ENCODE measurements around the gene GJA3.
"Not testable (repeated sequence)": the region's sequence is repeated elsewhere in the genome, so short reads cannot be mapped to it uniquely, and the experiment has no call there.

GJA3 gene

DNA sequence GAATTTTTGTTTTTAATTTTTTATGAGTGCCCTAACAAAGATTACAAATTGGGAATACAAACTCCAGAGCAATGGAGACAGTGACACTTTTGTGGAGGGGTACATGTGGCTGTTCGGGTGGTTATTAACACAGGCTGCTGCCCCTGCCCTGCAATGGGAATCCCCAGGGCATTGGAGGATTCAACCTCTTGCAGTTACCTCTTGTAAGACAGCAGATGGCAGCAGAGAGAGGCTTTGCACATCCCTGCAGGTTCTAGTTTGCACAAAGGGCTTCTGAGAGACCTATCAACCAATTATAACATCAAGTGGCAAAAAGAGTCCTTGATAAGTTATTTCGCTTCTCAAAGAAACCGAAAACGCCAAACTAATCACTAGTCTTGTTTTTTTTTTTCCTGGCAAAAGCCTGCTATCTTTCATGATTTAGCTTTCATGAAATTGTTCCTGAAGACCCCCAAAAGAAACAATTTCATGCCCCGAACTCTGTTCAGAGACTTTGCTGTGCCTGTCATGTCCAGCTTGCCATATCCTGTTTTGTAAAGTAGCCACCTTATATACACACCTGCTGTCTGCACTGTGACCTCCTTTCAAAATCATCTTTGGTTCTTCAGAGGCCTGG is 21.5 kb upstream of the GJA3 start:
- DNase-seq (ENCODE audit: low spot score): peak; percentile 50

DNA sequence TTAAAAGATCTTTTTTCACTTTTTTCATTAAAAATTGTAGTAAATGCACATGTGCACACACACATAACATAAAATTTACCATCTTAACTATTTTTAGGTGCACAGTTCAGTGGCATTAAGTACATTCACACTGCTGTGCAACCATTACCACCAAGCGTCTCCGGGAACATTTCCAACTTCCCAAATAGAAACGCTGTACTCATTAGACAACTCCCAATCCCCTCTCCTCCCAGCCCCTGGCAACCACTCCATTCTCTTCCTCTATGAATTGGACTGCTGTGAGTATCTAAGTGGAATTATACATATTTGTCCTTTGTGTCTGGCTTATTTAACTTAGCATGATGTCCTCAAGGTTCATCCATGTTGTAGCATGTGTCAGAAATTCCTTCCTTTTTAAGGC is 20.3 kb upstream of the GJA3 start:
- DNase-seq (ENCODE audit: low spot score): no peak

DNA sequence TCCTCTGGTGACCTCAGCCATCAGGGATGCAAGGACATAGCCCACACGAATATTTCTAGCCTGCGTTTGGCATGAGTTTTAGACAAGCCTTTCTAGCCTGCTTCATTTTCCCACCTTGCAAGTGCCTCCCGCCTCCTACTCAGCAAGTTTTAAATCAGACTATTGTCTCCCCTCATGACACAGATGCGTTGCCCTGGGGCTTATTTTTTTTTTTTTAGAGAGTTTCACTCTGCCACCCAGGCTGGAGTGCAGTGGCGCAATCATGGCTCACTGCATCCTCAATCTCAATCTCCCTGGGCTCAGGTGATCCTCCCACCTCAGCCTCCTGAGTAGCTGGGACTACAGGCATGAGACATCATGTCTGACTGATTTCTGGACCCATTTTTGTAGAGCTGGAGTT is 17.3 kb upstream of the GJA3 start:
- DNase-seq (ENCODE audit: low spot score): no peak

DNA sequence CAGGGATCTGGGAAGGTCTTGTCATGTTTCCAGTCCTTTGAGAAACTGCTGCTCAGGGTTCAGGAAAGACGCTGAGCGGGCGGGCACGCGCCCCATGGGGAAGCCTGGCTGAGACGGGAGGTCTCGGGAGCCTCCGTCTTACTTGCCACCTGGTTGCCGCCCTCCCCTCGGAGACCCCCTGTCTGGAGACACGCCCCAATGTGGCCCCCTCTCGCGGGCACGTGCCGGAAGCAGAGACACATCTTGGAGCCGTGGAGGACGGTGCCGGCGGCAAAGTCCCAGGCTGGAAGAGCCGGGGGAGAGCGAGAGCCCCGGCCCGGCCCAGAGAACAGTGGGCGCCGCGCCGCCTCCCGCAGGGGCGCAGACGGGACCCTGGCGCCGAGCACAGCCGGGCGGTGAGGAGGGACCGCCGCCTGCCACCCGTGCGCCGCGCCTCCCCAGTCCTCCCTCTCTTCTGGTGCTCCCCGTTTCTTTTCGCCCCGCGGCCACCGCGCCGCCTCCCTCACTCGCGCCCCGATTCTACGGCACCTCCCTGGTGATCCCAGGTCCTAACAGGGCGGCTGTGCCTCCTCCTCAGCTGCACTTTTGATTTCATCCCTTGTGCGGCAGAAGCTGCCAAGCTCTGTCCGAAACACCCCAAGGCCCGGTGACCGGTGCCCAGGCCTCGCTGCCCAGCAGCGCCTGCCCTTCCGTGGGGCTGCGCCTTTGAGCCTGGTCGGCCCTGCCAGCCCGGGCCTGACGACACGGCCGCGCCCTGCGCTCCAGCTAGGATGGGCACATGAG is 16.4 kb upstream of the GJA3 start:
- DNase-seq (ENCODE audit: low spot score): no peak

DNA sequence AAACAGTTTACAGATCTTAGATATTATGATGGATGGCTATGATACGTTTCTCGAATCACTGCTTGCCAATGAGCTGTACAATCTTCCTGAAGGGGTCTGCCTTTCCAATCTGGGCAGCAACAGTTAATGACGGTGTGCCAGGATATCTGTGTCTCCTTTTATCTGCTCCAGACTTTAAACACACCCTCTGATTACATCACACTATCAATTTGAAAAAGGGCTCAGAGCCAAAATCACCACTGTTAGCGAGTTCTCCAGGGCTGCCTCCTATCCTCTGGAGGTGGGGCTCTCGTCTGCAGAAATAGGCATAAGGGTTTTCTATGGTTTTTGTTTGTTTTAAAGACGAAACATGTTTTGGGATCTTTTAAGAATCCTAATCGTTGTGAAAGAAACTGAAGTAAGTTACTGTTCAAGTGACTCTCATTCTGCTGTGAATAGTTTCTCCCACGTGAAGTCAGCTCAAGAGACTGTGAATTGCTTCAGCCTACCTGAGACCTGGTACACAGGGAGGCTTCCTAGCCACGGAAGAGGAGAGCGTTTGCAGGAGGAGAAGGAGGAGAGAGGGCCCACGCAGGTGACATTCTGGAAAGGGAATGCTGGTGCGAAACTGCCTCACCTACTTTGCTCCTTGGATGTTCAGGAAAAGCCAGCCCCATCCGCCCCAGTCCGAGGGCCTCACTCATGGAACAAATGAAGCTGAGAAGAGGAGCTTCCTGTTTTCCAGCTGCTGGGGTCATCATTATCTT is 15.2 kb upstream of the GJA3 start:
- DNase-seq (ENCODE audit: low spot score): no peak

DNA sequence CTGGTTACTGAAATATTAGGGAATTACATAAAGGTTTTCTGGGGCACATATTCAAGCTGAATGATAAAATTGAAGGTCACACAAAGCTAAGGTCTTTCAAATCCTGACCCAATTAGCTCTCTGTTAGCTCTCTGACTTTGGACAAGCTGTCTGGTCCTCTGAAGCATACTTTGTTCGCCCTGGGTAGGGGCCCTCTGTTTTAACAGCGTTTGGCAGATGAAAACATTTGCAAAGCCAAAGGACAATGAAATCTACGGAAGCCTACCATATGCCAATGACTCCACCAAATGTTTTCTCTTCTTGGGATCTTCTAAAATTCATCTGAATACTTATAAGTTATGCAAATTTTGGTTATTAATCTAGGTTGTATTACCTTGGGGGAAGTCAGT is 14.5 kb upstream of the GJA3 start:
- DNase-seq (ENCODE audit: low spot score): no peak

DNA sequence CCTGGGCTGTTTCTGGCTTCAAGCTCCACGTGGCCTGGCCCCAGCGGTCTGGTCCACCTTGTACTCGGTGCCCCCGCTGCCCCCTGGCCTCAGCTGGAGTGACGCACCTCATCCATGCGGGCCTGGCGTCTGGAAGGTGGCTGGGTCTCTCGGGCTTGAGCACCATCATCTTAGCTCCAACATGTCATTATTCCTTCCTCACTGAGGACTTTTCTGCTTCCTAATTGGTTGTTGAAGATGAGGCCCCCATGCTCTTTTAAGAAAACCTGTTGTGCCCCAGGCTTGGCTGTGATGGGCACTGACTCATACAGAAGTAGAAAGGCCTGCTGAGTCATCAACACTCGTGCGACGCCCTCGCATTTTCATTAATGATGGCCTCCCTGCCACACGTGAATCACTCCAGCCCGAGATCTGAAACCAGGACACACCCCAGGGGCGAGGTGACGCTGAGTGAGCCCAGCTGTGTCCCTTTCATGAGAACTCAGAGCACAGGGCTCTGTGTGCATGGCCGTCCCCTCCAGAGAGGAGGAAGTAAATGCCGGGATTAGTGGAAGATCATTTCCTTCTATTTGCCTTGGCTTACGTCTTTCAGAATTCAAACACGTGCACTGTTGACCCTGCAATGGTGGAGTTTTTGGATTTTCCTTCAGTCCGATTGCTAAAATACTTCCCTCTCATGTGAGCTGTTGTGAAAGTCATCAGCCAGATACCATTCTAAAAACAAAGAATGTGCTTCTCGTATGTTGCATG is 14.0 kb upstream of the GJA3 start:
- DNase-seq (ENCODE audit: low spot score): peak; percentile 27

DNA sequence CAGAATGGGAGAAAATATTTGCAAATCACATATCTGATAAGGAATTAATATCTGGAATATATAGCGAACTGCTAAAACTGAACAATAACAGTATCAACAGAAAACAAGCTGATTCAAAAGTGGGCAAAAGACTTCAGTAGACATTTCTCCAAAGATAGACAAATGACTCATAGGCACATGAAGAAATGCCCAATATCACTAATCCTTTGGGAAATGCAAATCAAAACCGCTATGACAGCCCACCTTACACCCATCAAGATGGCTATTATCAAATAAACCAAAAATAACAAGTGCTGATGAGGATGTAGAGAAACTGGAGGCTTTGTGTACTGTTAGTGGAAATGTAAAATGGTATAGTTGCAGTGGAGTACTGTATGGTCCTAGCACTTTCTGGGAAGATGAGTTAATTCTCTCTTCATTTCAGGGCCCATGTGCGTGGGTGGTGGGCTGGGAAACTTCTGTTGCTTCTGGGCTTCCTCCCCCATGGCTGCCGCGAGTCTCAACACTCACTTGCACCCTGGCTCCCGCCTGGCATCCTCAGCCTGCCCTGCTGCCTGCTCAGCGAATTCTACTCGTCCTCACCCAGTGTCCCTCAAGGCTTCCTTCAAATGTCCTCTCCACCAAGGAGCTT is 12.4 kb upstream of the GJA3 start:
- no peak for DNase-seq (ENCODE audit: low spot score)

DNA sequence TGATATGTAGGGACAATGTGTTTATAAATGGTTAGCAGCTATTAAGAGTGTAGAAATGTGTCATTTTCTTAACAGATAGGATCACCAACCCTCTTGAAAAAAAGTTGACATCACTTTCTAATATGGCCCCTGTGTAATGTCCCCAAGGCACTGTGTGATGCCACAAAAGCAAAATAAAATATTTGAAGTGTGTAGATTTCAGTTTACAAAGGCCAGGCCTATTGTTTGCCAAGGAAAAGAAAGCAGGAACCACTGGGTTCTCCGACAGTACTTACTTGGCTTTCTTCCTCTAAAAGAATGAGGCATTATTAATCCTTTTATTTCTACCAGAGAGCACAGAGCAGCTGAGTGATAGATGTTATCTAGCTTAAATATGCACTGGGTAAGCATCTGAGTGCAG is 10.5 kb upstream of the GJA3 start:
- no peak for DNase-seq (ENCODE audit: low spot score)

DNA sequence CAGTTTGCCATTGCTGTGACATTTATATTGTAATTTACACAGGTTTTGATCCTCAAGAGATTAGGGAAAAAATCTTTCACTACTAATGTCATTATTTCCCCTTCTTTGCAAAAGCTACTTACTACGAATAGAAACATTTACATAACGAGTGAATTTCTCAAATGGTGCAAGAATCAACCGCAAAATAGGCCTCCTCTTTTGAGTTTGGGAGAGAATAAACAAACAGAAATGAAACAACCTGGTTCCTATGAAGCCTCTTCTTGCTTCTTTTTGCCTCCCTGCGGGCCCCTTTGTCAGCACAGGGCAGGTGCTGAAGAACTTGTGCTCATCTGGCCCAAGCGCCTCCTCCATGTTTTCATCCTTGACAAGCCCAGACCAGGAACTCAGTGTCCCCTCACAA is 10.1 kb upstream of the GJA3 start:
- no peak for DNase-seq (ENCODE audit: low spot score)

DNA sequence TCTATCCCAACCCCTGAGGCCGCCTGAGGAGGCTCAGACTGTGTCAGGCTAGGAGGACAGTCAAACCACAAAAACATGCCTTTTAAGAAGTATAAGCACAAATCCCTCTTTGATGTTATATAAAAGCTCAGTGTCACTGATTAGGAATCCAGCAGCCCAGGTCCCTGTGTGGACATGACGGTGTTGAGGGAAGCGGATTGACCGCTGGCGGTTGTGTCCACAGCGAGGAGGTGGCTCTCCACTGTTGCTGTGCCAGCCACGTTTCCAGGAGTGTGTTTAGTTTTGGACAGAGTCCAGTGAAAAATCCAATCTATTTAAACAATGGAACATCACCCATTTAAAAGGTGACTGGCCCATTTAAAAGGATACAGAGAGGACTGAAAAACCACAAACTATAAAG is 7.5 kb upstream of the GJA3 start:
- no peak for DNase-seq (ENCODE audit: low spot score)

DNA sequence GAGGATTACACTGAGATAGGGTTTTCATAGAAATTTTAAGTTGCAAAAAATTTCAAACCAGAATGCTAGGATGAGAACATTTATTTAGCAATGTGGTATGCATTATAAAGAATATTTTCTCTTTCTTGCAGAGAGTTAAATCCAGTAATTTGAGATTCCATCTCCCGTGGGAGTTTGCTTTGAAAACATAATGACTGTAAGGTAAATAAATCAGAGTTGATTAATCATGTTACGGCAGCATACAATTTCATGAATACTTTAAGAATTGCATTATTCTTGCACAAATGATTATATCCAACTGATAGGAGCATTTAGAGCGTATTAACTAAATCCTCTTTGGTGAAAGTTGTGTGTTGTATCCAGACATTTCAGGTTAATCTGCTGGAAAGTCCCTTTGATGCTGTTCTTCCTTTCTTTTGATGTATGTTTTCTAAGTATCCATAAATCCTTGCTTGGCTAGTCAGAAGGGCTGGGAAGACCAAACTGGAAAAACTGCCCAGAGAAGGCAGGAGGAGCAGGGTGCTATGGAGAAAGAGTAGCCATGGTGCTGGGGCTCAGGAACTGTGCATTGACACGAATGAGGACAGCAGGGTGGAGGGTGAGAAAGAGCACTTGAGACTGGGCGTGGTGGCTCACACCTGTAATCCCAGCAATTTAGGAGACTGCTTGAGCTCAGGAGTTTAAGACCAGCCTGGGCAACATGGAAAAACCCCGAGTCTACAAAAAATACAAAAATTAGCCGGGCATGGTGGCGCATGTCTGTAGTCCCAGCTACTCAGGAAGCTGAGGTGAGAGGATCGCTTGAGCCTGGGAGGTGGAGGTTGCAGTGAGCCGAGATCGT is 4.8 kb upstream of the GJA3 start:
- no peak for DNase-seq (ENCODE audit: low spot score)

DNA sequence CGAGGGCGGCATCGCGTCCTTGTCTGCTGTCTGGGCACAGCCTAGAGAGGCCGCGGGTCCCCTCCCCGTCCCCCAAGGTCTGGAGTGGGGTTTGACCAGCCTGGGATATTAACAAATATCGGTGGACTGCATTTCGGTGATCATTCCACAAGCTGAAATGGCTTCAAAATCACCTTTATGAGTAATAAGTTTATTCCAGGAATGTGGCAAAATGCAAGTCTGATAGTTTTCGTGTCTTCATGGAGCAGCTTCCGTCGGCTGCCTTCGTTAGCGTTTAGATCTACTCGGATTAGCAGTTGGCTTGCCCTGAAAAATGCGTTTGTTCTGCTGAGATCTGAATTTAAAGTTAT is 1.1 kb upstream of the GJA3 start:
- DNase-seq (ENCODE audit: low spot score): no peak

DNA sequence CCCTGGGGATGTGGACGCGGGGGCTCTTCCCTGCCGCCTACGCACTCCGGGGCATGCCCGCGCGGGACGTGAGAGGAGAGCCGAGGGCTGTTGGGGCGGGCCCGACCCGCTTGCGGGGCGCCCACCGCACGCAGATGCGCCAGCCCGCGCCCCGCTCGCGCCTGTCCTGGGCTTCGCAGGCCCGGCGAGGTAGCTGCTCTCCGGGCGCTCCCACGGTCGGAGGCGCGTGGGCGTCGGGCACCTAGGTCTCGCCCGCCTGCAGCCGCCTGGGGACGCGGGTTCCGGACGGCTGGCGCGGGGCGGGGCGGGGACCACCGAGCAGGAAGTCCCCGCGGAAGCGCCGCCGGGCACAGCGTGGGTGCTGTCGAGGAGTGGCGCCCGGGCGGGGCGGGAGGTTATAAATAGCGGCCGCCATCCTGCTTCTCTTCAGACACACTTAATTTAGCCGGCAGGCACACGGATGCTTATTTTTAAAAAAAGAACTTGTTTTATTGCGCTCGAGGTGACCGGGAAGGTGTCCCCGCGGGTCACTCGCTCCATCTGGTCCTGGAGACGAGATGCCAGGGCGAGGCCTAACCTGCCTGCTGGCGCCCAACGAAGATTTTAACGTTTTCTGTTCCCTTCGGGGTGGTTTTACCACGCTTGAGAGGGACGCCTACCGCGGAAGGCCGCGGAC is 561 bp upstream of the GJA3 start:
- no peak for DNase-seq (ENCODE audit: low spot score)

DNA sequence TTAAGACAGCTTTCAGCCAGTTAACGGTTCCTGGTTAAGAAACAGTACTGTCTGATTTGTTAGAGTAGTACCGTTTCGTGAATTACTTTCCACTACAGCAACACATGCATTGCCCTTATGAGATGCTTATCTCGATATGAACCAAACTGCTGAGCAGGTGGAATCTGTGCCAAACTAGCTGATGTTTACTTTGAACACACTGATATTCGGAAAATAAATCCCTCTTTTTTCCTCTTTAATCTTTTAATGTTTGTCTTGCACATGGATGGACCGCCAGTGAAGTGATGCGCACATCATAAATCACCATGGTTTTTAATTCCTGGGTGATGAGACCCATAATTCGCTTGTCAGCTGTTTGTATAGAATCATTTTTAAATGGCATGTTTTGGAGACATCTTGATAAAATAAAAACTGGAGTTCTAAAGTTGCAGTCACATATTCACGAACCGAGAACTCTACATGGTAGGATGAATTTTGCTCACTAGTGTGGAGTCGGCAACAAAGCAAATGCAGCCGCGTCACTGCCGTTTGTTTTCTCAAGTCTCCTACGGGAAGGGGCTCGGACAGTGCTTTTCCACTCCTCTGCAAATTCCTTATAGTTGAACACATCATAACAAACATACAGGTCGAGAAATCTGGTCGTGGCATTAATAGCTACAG is 1.1 kb downstream of the GJA3 start:
- DNase-seq (ENCODE audit: low spot score): no peak

DNA sequence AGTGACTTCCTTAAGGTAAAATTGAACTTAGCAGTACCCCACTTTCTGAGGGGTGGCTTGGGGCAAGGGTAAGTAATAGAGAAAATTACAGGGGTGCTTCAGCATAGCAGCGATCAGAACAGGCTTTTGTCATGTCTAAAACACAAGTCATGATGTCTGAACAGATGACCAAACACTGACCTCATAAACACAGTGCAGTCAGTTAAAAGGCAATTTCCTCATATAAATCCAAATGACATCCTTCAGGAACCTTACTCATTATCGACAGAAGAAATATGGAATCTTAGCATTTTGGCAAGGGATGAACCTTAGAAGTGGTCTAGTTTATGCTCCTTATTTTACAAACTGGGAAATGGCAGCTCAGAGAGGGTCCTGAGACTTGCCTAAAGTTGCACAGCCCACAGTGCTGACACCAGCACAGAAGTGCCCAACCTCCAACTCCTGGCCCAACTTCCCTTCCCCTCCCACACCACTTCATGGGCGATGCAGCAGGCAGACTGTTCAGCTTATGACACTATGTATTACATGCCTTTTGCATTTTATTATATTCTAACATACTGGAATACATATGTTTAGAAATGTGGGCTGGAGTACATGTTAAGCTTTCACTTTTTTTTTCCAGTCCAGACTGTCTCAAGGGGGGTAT is 3.6 kb downstream of the GJA3 start:
- DNase-seq (ENCODE audit: low spot score): no peak

DNA sequence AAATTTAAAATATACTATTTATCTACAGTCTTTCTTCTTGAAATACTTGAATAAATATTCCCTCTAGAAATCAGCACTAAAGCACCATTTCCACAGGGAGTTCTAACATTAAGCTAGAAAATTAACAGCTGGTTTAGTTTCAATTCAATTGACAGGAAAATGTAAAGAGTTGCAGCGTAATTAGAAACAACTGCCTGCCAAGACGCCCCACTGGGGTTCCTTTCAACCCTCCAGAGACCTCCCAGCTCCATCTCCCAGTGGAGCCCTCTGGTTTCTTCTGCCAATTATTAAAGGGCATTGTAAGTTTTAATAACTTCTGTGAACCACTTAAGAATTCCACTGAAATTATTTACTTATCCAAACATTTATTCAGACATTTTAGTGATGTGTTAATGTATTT is 4.2 kb downstream of the GJA3 start:
- DNase-seq (ENCODE audit: low spot score): no peak

DNA sequence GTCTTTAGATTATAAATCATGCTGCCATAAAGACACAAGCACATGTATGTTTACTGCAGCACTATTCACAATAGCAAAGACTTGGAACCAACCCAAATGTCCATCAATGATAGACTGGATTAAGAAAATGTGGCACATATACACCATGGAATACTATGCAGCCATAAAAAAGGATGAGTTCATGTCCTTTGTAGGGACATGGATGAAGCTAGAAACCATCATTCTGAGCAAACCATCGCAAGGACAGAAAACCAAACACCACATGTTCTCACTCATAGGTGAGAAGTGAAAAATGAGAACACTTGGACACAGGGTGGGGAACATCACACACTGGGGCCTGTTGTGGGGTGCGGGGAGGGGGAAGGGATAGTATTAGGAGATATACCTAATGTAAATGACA is 7.6 kb downstream of the GJA3 start:
- not testable (repeated sequence) for DNase-seq (ENCODE audit: low spot score)

DNA sequence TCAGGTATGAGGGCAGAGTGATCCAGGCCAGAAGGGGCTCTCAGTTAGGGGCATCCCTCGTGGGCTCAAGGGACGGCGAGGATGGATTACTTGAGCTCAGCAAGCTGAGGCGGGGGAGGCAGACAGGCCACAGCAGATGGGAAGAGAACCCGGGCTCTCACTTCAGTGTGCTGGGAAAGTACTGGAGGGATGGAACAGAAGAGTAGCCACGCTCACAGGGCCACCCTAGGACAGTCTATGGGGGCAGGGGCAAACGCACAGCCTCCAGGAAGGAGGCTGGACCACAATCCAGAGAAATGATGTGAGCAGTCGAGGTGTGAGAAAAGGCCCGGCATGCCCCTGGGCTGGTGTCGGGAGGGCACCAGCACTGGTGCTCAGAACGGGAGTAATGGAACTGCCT is 9.2 kb downstream of the GJA3 start:
- no peak for DNase-seq (ENCODE audit: low spot score)

DNA sequence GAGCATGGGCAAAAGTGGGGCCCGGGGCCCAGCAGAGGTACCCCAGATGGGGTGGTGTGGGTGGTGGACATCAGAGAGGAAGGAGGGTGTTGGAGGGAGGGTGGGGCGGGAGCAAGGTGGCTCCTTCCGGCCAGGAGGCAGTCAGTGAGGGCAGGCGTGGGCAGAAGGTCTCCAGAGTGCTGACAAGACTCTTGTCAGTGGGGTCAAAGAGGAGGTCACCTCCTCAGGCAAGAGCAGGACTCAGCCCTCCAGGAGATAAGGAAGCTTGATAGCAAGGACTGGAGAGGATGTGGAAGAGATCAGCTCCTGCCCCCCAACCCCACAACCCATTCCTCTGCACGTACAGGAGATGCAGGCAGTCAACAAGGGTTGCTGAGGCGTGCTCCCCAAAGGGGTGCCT is 9.8 kb downstream of the GJA3 start:
- DNase-seq (ENCODE audit: low spot score): no peak
